Activated CD8-positive, alpha-beta memory T cell treated with anti-CD3 and anti-CD28 coated beads for 36 hours (primary cell): ENCODE results near the gene LRRFIP1. TPM values are rescaled to one million over a fixed set of nuclear protein-coding genes. Genes with fewer than 3 reads are reported as not detected.
"Not testable (repeated sequence)": the region's sequence is repeated elsewhere in the genome, so short reads cannot be mapped to it uniquely, and the experiment has no call there.

ENCODE experiments used
- CTCF ChIA-PET: fragments of 350-600 bp; sonication (Branson Sonifier 250); formaldehyde crosslinking; loops from one replicate; lab custom pipeline; 2021; ENCODE audit warnings: antibody characterized with exemption; lab: Charles Lee
- POLR2A ChIA-PET: fragments of 350-600 bp; sonication (Branson Sonifier 250); formaldehyde crosslinking; loops from one replicate; lab custom pipeline; 2021; ENCODE audit warnings: antibody characterized with exemption; lab: Charles Lee
- total RNA-seq, 2 experiments: library from RNA; stranded (reverse); gene quantifications; one replicate each; pipeline ENCODE4 v1.2.3, GENCODE V29; 2021

Gene LRRFIP1
- total RNA-seq, 2 experiments from 2014 or later = 203 to 210 TPM

DNA sequence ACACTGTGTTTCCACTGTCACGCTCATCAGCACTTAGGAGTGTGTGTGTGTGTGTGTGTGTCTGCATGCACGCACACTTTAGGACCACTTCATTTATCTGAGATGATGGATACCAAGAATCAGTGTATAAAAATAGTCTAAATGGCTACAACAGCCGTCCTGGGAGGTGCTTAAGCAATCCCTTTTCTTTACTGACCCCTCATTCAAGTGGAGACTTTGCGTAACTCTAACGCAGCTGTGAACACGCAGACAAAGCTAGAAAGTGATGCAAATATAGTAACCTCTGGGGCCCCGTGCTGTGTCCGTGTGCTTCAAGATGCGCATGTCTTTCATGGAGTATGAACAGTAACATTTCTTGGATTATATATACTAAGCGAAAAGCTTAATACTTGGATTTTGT, 130.8 kb downstream of the LRRFIP1 start:
- POLR2A ChIA-PET = no interaction called here

DNA sequence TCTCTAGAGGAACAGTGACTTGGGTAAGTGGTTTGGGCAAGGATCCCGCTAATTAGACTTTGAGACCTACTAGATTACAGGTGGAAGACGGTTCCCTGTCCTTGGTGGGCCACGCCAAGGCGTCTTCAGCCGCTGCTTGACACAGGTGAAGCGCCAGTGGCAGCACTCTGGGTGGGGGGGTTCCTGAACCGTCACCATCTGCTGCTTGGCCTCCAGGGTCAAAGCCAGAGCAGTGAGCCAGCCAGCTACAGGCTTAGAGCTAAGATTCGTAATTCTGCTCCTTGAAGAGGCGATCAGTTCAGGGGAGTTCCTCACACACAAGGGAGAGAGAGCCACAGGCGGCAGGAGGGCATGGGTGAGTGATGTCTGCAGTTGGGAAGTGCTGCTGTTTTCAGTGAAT, 131.8 kb downstream of the LRRFIP1 start:
- ChIA-PET POLR2A (no interaction called here), CTCF (no interaction called here)

More for the DNA sequence above, 130.8 kb downstream of the LRRFIP1 start:
- CTCF ChIA-PET = interaction anchor here (1.0 to 1.4 kb wide), 3 partner anchors 13 to 176 kb away, joined by 3 read pairs; no protein-coding TSS in a partner anchor

DNA sequence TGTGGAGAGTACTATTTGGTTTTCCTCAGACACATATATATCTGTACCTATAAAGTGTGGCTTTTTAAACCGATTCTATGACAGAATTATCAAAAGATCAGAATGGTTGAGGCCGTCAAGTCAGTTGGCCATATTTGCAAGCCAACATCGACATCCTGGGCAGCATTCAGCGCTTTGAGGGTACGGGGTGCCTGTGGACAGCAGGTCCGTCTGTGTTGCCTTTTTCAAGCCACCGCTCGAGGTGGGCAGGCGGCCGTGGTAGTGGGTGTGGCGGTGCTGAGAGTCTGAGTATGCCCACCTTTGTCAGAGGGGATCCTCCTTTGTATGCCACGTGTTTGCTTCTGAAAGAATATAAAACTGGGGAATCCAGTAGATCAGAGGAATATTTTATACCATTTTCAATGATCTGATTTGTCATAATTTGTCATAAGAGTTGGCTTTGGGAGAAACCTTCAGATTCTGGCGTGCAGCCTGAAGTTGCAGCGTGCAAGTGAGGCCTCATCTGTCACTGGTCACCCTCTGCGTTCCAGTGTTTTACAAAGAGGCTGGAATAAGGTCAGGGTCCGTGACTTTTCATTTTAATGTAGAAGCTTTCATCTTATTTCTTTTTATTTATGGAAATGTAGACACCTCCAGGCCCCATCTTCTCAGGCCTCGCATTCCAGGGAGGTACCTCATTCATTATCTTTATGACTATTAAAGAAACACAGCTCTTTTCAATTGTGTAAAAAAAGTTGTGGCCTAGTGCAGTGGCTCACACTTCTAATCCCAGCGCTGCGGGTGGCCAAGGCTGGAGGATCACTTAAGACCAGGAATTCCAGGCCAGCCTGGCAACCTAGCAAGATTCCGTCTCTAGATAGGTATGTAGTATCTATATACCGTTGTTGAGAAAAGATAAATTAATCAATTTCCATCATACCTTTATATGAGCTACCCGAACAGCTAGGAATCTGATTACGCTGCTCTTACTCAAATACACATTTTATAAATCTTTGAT, 133.4 kb downstream of the LRRFIP1 start:
- CTCF ChIA-PET = interaction anchor here (1.3 kb wide), 1 partner anchor 14 kb away, joined by 3 read pairs; no protein-coding TSS in a partner anchor

DNA sequence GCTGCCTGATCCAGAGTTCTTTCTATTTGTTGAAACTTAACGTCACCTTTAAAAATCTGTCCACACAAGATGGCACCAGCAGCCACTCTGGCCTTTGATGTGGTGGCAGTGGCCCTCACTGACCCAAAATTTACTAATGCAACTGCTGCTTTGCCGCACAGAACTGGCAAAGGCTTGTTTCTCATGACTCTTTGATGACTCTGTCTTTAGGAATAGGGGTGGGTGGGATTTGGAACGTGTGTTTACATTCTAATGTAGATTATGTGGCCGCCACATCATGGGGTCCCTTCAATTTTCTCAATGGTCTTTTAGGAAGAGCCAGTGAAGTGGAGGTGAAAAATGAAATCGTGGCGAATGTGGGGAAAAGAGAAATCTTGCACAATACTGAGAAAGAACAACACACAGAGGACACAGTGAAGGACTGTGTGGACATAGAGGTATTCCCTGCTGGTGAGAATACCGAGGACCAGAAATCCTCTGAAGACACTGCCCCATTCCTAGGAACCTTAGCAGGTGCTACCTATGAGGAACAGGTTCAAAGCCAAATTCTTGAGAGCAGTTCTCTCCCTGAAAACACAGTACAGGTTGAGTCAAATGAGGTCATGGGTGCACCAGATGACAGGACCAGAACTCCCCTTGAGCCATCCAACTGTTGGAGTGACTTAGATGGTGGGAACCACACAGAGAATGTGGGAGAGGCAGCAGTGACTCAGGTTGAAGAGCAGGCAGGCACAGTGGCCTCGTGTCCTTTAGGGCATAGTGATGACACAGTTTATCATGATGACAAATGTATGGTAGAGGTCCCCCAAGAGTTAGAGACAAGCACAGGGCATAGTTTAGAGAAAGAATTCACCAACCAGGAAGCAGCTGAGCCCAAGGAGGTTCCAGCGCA, 135.2 kb downstream of the LRRFIP1 start:
- CTCF ChIA-PET, POLR2A ChIA-PET: not testable (repeated sequence)

More for the DNA sequence above, 133.4 kb downstream of the LRRFIP1 start:
- POLR2A ChIA-PET = no interaction called here

DNA sequence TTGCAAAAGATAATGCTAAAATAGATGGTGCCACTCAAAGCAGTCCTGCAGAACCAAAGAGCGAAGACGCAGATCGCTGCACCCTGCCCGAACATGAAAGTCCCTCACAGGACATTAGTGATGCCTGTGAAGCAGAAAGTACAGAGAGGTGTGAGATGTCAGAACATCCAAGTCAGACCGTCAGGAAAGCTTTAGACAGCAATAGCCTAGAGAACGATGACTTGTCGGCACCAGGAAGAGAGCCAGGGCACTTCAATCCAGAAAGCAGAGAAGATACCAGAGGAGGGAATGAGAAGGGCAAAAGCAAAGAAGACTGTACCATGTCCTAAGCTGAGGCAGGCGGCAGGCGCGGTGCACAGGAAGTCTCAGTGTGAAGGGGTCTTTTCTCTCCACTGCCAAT, 136.4 kb downstream of the LRRFIP1 start:
- POLR2A ChIA-PET = no interaction called here
- CTCF ChIA-PET = no interaction called here

DNA sequence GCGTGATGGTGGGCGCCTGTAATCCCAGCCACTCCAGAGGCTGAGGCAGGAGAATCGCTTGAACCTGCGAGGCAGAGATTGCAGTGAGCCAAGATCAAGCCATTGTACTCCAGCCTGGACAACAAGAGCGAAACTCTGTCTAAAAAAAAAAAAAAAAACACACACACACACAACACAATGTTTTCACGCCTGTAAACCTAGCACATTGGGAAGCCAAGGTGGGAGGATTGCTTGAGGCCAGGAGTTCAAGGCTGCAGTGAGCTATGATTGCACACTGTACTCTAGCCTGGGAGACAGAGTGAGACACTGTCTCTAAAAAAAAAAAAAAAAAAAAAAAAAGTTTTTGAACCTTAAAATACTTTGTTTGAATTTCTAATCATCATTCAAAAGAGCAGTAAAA, 137.7 kb downstream of the LRRFIP1 start:
- ChIA-PET POLR2A (interaction anchor here (0.6 kb wide), 1 partner anchor 130 kb away, joined by 11 read pairs; no protein-coding TSS in a partner anchor), CTCF (interaction anchor here (0.8 kb wide), 1 partner anchor 11 kb away, joined by 3 read pairs; no protein-coding TSS in a partner anchor)

DNA sequence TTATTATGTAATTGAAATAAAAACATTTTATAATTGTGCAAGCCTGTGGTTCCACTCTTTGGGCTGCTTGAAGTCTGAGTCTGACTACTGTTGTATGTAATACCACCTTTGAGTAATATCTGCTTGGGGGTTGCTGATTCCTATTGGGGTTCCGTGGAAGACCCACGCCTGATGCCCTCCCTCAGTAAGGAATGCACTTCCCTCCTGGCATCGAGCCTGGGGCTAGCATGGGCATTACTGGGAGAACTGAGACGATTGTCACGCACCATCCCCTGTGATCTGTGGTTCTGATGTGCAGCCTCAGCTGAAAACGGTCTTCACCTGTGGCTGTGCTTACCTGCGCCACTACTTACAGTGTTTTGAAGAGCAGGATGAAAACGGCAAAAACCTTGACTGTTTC, 138.5 kb downstream of the LRRFIP1 start:
- ChIA-PET CTCF (no interaction called here), POLR2A (interaction anchor here (0.6 kb wide), 1 partner anchor 131 kb away, joined by 11 read pairs; no protein-coding TSS in a partner anchor)

DNA sequence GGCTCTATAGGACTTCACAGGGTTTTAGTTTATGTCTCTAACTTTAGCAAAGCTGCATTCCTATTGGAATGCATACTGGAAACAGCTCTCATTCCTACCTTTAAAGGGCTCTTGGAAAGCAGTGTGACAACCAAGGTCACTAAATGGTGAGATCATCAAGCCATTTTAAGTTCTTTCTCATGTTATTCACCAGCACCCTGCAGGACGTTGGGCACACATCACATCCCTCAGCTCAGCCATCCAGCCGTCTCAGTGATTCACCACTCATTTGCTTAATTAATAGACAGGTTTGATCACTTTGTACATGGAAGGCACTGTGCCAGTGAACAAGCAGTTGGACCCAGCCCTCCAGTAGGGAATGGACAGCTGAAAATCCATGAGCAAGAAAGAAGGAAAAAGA, 139.0 kb downstream of the LRRFIP1 start:
- ChIA-PET CTCF (interaction anchor here (0.5 to 0.8 kb wide), 2 partner anchors 21 to 63 kb away, joined by 3 read pairs; no protein-coding TSS in a partner anchor), POLR2A (no interaction called here)

DNA sequence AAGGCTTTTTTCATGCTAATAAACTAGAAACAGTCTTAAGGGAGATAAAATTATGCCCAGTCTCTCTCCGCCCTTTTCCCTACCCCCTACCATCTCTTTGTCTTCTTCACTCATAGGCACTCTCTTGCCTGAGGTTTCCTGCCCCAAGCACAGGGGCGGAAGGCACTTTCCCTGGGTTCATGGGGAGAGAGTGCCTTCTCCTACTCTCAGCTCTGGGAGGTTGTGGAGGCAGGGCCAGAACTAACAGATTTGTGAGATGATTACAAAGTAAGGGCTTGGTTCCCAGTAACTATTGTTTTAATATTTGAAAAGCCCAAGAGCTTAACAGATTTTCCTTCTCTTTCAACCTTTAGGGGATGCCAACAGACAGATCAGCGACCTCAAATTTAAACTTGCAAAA, 145.1 kb downstream of the LRRFIP1 start:
- ChIA-PET POLR2A (no interaction called here), CTCF (interaction anchor here (0.7 kb wide), 1 partner anchor 99 kb away, joined by 3 read pairs; no protein-coding TSS in a partner anchor)

DNA sequence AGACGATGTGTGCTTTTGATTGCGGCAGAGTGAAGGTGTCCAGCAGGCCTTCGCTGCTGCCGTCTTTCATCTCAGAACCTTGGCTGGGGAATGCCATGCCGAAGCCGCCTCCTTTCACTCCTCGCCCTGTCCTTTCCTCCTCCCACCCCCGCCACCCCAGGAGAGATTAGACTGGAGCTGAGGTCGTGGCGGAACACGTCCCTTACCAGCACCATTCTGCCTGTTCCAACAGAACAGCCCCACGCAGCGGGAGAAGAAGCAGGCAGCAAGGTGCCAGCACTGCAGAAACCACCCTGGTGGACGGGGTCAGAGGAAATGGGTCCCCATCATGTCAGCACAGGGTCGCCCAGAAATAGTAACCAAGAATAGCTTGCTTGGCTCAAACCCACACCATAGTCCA, 146.4 kb downstream of the LRRFIP1 start:
- ChIA-PET CTCF (interaction anchor here (0.7 kb wide), 2 partner anchors 78 to 194 kb away, joined by 3 to 4 read pairs; no protein-coding TSS in a partner anchor), POLR2A (no interaction called here)

DNA sequence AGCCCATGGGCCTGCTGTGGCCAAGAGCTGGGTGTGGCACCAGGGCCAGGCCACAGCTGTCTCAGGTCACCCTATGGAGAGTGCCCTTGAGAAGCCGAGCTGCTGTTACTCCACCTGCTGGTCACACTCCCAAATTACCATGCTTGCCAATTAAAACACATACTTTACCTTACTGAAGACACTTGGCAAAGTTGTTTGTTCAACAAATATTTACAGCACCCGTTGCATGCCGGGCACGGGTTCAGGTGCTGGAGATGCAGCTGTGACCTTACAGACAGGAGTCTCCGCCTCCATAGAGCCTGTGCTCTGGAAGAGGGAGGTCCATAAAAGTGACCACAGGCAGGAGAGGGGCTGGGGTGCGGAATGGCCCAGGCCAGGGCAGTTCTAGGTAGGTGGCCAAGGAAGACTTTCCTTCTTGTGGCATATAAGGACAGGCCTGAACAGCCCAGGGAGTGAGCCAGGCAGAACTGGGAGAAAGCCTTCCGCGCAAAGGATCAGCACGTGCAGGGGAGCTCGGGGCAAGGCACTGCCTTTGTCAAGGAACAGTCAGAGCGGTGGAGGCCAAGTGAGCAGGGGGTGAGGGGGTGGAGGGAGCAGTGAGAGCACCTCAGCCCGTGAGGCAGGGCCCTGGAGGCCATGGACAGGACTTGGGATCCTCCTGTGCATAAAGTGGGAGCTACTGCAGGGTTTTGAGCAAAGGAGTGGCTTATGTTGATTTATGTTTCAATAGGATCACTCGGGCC, 147.6 kb downstream of the LRRFIP1 start:
- CTCF ChIA-PET = interaction anchor here (0.6 to 1.4 kb wide), 5 partner anchors 14 to 193 kb away, joined by 3 read pairs; no protein-coding TSS in a partner anchor
- POLR2A ChIA-PET = no interaction called here

DNA sequence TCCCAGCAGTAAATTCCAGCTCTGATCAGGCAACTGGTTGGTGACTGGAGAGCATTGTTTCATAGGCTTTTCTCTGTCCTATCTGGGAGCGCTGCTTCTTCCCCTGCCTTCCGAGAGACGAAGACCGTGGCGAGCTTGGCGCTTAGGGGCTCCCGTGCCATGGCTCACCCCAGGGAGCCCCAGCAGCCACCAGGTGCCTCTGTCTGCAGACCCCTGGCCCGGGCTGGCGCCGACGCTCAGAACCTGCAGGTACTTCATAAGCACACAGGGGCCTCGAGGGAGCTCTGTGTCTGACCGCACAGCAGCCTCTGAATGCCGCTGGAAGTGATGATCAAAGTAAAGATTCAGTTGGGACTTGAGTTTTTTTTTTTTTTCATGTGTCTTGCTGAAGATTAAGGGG, 152.1 kb downstream of the LRRFIP1 start:
- ChIA-PET CTCF (interaction anchor here (1.0 kb wide), 1 partner anchor 51 kb away, joined by 3 read pairs; no protein-coding TSS in a partner anchor), POLR2A (no interaction called here)

DNA sequence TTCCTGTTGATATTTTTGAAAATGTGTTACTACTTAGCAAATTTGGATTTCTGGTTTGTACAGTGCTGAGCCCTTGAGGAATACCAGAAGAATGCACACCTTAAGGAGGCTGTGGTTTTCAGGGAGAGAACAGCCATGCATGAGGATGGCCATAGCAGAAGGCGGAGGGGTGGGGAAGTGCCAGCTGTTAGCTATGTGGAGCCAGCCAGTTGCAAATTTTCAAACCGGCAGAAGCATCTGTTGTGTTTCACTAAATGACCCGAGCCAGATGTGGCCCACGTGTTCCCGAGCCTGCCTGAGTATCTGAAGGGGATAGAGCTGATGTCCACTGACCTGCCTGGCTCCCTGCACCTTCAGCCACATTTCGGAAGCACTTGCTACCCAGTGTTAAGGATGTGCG, 154.8 kb downstream of the LRRFIP1 start:
- CTCF ChIA-PET = no interaction called here
- POLR2A ChIA-PET = no interaction called here

DNA sequence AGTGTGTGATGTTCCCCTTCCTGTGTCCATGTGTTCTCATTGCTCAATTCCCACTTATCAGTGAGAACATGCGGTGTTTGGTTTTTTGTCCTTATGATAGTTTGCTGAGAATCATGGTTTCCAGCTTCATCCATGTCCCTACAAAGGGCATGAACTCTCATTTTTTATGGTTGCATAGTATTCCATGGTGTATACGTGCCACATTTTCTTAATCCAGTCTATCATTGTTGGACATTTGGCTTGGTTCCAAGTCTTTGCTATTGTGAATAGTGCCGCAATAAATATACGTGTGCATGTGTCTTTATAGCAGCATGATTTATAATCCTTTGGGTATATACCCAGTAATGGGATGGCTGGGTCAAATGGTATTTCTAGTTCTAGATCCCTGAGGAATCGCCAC, 156.3 kb downstream of the LRRFIP1 start:
- POLR2A ChIA-PET, CTCF ChIA-PET: not testable (repeated sequence)

DNA sequence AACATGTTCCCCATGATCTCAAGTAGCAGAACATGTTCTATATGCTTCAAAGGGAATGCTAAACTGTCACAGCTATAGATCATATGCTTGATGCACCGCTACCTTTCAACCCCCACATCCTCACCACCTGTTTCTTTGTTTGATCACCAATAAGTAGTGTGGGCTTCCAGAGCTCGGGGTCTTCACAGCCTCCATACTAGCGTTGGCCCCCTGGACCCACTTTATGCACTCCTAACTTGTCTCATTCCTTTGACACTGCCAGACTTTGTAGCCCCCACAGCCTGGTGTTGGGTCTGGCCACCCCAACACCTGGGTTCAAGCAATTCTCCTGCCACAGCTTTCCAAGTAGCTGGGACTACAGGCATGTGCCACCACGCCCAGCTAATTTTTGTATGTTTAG, 159.5 kb downstream of the LRRFIP1 start:
- CTCF ChIA-PET = interaction anchor here (0.7 to 1.3 kb wide), 2 partner anchors 42 to 64 kb away, joined by 3 read pairs; no protein-coding TSS in a partner anchor
- POLR2A ChIA-PET = no interaction called here

DNA sequence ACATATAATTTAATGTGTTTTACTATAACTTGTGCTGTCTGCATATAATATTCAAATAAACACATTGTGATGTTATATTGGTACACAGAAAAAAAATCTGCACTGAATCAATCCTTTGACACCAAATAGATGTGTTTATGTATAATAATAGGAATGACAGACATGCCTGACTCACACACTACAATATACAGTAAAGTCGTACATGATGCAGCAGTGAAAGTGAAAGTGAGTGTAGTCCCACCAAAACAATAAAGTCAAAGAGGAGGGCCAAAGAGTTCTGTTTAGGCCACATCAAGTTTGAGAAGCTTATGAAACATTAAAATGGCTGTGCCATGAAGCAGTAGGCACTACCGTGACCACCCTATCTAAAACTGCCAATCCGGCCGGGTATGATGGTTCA, 163.0 kb downstream of the LRRFIP1 start:
- ChIA-PET POLR2A (no interaction called here), CTCF (no interaction called here)

DNA sequence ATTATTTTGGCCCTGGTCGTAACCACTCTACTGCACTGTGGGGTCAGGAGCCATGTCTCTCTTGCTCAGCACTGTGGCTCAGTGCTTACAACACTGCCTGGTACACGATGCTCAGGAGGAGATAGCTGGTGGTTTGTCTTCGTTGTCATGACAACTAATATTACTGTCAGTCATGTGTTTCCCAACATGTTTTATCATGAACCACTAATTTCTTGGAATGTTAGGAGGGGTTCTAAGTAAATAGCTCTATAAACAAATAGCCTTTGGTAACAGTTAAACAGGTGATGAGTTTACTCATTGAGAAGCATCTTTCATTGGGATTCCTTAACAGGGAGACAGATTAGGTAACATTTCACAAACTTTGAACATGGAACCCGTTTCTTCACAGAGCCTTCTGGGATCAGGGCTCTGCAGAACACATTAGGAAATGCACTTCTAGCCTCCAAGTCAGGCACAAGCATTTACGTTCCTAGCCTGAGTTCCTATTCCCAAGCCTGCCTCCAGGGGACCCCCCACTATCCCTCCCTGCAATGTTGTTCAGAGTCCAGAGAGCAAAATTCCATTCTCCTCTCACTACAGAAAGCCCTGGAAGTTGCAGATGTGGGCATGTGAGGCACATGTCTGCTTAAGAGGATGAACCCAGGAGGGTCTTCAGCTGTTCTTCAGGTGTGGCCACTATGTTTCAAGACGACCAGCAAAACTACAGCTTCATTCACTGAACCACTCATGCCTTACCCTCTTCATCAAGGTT, 164.8 kb downstream of the LRRFIP1 start:
- POLR2A ChIA-PET = no interaction called here
- CTCF ChIA-PET = no interaction called here

DNA sequence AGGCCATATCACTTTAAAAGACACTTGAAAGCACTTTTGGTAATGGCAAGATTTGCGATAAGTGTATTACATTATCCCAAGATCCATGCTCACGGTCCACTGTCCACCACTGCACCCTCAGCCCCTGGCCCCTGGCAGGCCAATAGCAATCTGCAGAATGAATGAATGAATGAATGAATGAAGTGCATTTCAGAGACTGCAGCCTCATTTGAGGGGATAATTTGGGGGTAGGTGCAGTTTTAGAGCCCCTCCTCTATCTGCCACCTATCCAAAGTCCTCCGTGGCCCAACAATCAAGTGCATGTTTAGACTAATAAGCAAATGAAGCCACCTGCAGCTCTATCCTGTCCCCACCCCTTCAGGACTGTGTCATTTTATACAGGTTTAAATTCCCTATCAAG, 169.9 kb downstream of the LRRFIP1 start:
- CTCF ChIA-PET = no interaction called here
- POLR2A ChIA-PET = no interaction called here
